Spleen (tissue), 11 donors: ENCODE results near the gene SFRP2. TPM values are rescaled to one million over a fixed set of nuclear protein-coding genes. Genes with fewer than 3 reads are reported as not detected.

ENCODE experiments used
- DNase-seq: peaks from one replicate; pipeline ENCODE4 v3.0.0-alpha.2; 2020
- H3K27ac ChIP-seq, 8 donors: fragments of 200-600 bp; sonication (generic) in 7 of 8; 1 replicate in 4 of 8; 2 replicates in 4 of 8; pipeline versions ENCODE4 v1.5.0 to v1.8.0; 2016 to 2021; ENCODE audit warnings: inconsistent platforms in 4 of 8, mild to moderate bottlenecking in 4 of 8, moderate library complexity in 1 of 8
- H3K27me3 ChIP-seq, 7 donors: fragments of 200-600 bp; sonication (generic) in 6 of 7; replicated peaks in 1 of 7; 1 replicate in 4 of 7; 2 replicates in 3 of 7; pipeline versions ENCODE4 v1.5.0 to v1.8.0; 2016 to 2021; ENCODE audit warnings: inconsistent platforms in 3 of 7, mild to moderate bottlenecking in 1 of 7
- H3K36me3 ChIP-seq, 6 donors: fragments of 200-600 bp; sonication (generic) in 5 of 6; 1 replicate in 4 of 6; 2 replicates in 2 of 6; pipeline versions ENCODE4 v1.5.0 to v1.8.0; 2016 to 2021; ENCODE audit warnings: inconsistent platforms in 2 of 6
- H3K4me1 ChIP-seq, 6 donors: fragments of 200-600 bp; sonication (generic) in 5 of 6; 1 replicate in 3 of 6; 2 replicates in 3 of 6; pipeline versions ENCODE4 v1.5.0 to v1.8.0; 2016 to 2021; ENCODE audit warnings: inconsistent platforms in 3 of 6
- H3K4me3 ChIP-seq, 8 donors: fragments of 200-600 bp; sonication (generic) in 7 of 8; 1 replicate in 4 of 8; 2 replicates in 4 of 8; pipeline versions ENCODE4 v1.5.0 to v1.8.0; 2016 to 2021; ENCODE audit warnings: inconsistent platforms in 4 of 8, mild to moderate bottlenecking in 4 of 8, moderate library complexity in 2 of 8
- H3K9me3 ChIP-seq, 8 donors: fragments of 200-600 bp; sonication (generic) in 7 of 8; 1 replicate in 4 of 8; 2 replicates in 4 of 8; pipeline versions ENCODE4 v1.5.0 to v1.8.0; 2016 to 2021; ENCODE audit warnings: inconsistent platforms in 4 of 8
- POLR2A ChIP-seq, 3 donors: fragments of 450-650 bp; IDR thresholded peaks; one replicate each; pipeline ENCODE4 v1.5.1; 2017; ENCODE audit warnings: antibody characterized with exemption in 3 of 3, mild to moderate bottlenecking in 1 of 3
- POLR2AphosphoS5 ChIP-seq, 3 donors: sonication (generic); formaldehyde crosslinking; IDR thresholded peaks; one replicate each; pipeline ENCODE4 v1.5.1; 2017; ENCODE audit warnings: antibody characterized with exemption in 3 of 3
- WGBS, 5 donors: extraction: QIAGEN DNeasy Blood & Tissue Kit in 3 of 5; methylation state at CpG; one replicate each; pipeline versions ENCODE4 v1.1.5 to v1.1.7; 2013 to 2018; 5-methylcytosine and 5-hydroxymethylcytosine counted together
- intact Hi-C: fragments of 100-400 bp; cut with DNase I; formaldehyde crosslinking; loops from one replicate; pipeline ENCODE4 v1.15.0; 2023; ENCODE audit warnings: low total_unique reads
- polyA plus RNA-seq, 3 donors: library from polyadenylated mRNA; stranded (reverse); fragments of 200-250 nt; gene quantifications; one replicate each; pipeline ENCODE4 v1.2.1, GENCODE V29; 2013
- total RNA-seq, 7 donors: library from RNA; depleted of rRNA in 3 of 7; stranded (reverse); fragments of >200 nt in 3 of 7; fragmentation: NEBNext Ultra II Directional in 4 of 7; extraction: Animal tissue kit (Norgen Biotek cat#: 25700) in 4 of 7; gene quantifications; one replicate each; pipeline versions ENCODE4 v1.1.0 to v1.2.1, GENCODE V29; 2016 to 2021
- TF ChIP-seq, protein P1 (sequence below), 11 experiments: fragments of 200-600 bp in 7 of 11; fragments of 450-650 bp in 4 of 11; sonication (generic) in 4 of 11; IDR thresholded peaks in 8 of 11; conservative IDR thresholded peaks in 3 of 11; 1 replicate in 7 of 11; 2 replicates in 4 of 11; pipeline versions ENCODE4 v1.4.0 to v1.8.0; 2016 to 2021; ENCODE audit warnings: antibody characterized with exemption in 11 of 11, inconsistent platforms in 4 of 11, mild to moderate bottlenecking in 1 of 11
- donor health status: healthy with polysubstance abuse.
- donor health status: DM: no; HTN: no; CAD: no; lungs with moderate emphysema.
- donor health status: DM: no; HTN: no; CAD: no.
- donor health status: Bipolar disorder and iron deficiency.
- donor health status: healthy.
- donor health status: DM: no; HTN: no; CAD: no.
- donor health status: DM: yes; HTN: yes; CAD: no.

SFRP2 gene
- total and polyA plus RNA-seq, 10 donors, result 0.23 to 0.94 (median 0.43) TPM; not detected in 2

DNA sequence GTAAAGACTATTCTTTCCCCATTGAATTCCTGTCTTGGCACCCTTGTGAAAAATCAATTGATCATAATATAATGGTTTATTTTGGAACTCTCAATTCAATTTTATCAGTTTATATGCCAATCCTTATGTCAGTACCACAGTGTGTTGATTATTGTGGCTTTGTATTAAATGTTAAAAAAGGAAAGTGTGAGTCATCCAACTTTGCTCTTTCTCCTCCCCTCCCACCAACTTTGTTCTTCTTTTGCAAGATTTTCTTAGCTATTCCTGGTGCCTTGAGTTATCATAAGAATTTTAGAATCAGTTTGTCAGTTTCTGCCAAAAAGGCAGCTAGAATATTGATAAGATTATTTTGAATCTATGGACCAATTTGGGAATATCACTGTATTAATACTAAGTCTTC lies 17.8 kb downstream of the SFRP2 start:
- Histone ChIP-seq H3K27me3 (peaks cover 0 to 15% (median 0%) of the 10 kb centered on the region in 7 donors), H3K4me3 (no peak overlapping the region), H3K9me3 (peaks cover 0 to under 1% (median 0%) of the 10 kb centered on the region in 8 donors), H3K4me1 (no peaks in the 10 kb centered on the region), H3K36me3 (no peaks in the 10 kb centered on the region), H3K27ac (no peak overlapping the region)
- TF ChIP-seq, protein P1, sequence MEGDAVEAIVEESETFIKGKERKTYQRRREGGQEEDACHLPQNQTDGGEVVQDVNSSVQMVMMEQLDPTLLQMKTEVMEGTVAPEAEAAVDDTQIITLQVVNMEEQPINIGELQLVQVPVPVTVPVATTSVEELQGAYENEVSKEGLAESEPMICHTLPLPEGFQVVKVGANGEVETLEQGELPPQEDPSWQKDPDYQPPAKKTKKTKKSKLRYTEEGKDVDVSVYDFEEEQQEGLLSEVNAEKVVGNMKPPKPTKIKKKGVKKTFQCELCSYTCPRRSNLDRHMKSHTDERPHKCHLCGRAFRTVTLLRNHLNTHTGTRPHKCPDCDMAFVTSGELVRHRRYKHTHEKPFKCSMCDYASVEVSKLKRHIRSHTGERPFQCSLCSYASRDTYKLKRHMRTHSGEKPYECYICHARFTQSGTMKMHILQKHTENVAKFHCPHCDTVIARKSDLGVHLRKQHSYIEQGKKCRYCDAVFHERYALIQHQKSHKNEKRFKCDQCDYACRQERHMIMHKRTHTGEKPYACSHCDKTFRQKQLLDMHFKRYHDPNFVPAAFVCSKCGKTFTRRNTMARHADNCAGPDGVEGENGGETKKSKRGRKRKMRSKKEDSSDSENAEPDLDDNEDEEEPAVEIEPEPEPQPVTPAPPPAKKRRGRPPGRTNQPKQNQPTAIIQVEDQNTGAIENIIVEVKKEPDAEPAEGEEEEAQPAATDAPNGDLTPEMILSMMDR (IDR thresholded peaks at IDR 0.05 in 8 of 11, conservative IDR thresholded peaks at IDR 0.05 in 3 of 11), result no peak
- TF ChIP-seq POLR2A (IDR thresholded peaks at IDR 0.05) (no peak), POLR2AphosphoS5 (IDR thresholded peaks at IDR 0.05) (no peak)
- intact Hi-C loops, result no loop called here
- DNase-seq, result no peak

DNA sequence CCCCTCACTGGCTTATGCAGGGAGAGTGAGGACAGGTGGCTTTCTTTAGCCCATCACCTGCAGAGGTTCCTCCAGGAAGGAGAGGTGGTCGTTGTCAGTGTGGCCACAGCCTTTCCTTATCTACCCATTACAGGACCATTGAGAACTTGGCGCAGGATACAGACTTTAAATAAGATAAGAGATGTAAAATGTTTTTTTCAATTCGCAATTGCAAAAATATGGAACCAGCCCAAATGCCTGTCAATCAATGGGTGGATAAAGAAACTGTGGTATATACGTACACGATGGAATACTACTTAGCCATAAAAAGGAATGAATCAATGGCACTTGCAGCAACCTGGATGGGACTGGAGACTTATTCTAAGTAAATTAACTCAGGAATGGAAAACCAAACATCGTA lies 22.1 kb downstream of the SFRP2 start:
- Histone ChIP-seq H3K27ac (no peak overlapping the region), H3K27me3 (peaks cover 0 to 11% (median 0%) of the 10 kb centered on the region in 7 donors), H3K36me3 (no peaks in the 10 kb centered on the region), H3K4me1 (no peaks in the 10 kb centered on the region), H3K4me3 (no peak overlapping the region), H3K9me3 (peaks cover 0 to 3% (median 0%) of the 10 kb centered on the region in 8 donors)
- 81 to 85% (median 84%) methylated on average over 6 of the region's 6 CpGs for WGBS, 5 donors
- intact Hi-C loops, result no loop called here
- TF ChIP-seq POLR2AphosphoS5 (IDR thresholded peaks at IDR 0.05) (no peak), POLR2A (IDR thresholded peaks at IDR 0.05) (no peak)
- TF ChIP-seq, protein P1 (IDR thresholded peaks at IDR 0.05 in 8 of 11, conservative IDR thresholded peaks at IDR 0.05 in 3 of 11), result no peak
- DNase-seq, result no peak

DNA sequence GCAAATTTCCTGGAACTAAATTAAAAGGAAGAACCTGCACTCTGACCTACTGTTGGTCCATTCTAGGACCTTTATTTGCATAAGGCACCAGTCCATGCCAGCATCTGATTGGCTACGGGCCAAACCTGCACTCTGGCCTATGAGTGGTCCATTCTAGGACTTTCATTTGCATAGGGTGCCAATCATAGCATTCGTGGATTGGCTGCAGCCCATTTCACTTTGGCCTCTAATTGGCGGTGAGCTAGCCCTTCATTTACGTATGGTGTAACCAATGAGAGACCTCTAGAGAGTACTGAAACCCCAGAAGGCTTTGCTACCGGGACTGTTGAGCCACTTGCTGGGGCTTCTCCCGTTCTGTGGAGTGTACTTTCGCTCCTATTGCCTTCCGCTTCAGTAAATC lies 23.0 kb downstream of the SFRP2 start:
- intact Hi-C loops, result no loop called here
- no peak overlapping the region for H3K4me3 ChIP-seq
- H3K9me3 ChIP-seq, result peaks cover 0 to 3% (median 0%) of the 10 kb centered on the region in 8 donors
- 85 to 95% (median 88%) methylated on average over 8 of the region's 8 CpGs for WGBS, 5 donors
- H3K27ac ChIP-seq, result no peak overlapping the region
- H3K27me3 ChIP-seq, result peaks cover 0 to 20% (median 0%) of the 10 kb centered on the region in 7 donors
- no peak for DNase-seq
- TF ChIP-seq, protein P1 (IDR thresholded peaks at IDR 0.05 in 8 of 11, conservative IDR thresholded peaks at IDR 0.05 in 3 of 11), result no peak
- TF ChIP-seq POLR2AphosphoS5 (IDR thresholded peaks at IDR 0.05) (no peak), POLR2A (IDR thresholded peaks at IDR 0.05) (no peak)
- H3K36me3 ChIP-seq, result no peaks in the 10 kb centered on the region
- no peaks in the 10 kb centered on the region for H3K4me1 ChIP-seq

DNA sequence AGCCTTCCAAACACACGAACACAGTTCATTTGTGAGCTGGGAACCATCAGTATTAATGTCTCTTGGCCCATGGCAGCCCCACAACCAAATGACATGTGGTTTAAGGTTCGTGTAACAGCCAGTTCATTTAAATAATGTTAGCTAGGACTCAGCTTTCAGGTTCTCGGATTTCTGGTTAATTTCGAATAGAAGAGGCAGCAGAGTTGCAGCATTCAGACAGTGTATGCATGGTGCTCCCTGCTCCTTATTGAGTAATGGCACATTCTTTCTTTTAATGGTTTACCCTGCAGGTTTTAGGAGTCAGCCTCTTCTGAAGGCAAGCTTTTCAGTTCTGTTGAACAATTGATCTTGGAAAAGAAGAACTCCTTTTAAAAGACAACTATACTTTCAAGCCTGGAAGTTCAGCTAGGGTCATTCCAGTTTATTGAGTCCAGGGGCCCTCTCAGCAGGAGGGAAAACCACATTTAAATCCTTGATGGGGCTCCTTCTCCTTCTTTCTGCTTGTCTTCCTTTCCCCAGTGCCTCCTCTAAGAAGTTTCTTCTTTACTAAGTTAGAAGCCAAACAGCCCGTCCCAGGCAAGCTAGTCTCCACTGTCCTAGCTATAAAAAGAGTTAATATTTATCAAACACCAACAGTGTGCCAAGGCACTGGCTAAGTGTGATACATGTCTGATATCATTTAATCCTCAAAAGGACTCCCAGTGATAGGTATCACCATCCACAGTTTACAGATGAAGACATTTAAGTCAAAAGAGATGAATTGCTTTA lies 24.1 kb downstream of the SFRP2 start:
- TF ChIP-seq POLR2AphosphoS5 (IDR thresholded peaks at IDR 0.05) (no peak), POLR2A (IDR thresholded peaks at IDR 0.05) (no peak)
- TF ChIP-seq, protein P1 (IDR thresholded peaks at IDR 0.05 in 8 of 11, conservative IDR thresholded peaks at IDR 0.05 in 3 of 11), result no peak
- 67 to 73% (median 70%) methylated on average over 5 of the region's 5 CpGs for WGBS, 5 donors
- H3K9me3 ChIP-seq, result peaks cover 0 to 3% (median 0%) of the 10 kb centered on the region in 8 donors
- H3K4me3 ChIP-seq, result no peak overlapping the region
- peaks cover 0 to 5% (median 3%) of the 10 kb centered on the region in 6 donors for H3K4me1 ChIP-seq
- intact Hi-C loops, result no loop called here
- DNase-seq, result no peak
- no peak overlapping the region for H3K27ac ChIP-seq
- peaks cover 0 to 31% (median 11%) of the 10 kb centered on the region in 7 donors for H3K27me3 ChIP-seq
- H3K36me3 ChIP-seq, result no peaks in the 10 kb centered on the region
